ENCODE data around the gene FBXW11.

GRCh38 chr5:171851251-171851650, 155.2 kb downstream of the FBXW11 start:
- no peak for TF ChIP-seq CTCF (optimal IDR thresholded peaks at IDR 0.05 in 1 of 3, IDR thresholded peaks at IDR 0.05 in 1 of 3, conservative IDR thresholded peaks at IDR 0.05 in 1 of 3; ENCODE audit: extremely low read depth in 1 of 3, insufficient read depth in 2 of 3, low read length in 3 of 3)
- no peak for TF ChIP-seq EZH2 (IDR thresholded peaks at IDR 0.05; ENCODE audit: low read length)

All from keratinocyte (primary cell).